ENCODE data around the gene RHOT2.

Gene RHOT2

DNA sequence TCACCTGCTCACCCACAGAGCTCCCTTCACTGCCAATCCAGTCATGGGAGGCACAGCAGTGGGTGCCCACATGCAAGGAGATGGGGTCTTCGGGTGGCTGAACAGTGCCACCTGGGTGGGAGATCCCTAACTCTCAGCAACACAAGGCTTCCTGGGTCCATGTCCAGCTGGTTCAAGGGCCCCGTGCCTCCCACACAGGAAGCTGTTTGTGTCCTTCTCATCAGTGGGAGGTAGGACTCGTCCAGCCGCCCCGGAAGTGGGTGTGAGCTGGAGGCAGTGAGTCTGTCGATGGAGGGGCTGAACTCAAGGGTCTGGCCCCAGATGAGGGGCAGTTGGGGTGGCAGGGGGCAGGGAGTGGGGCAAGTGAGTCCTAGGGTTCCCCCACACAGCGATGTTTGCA is 36.1 kb downstream of the RHOT2 start:
- TF ChIP-seq EZH2 (IDR thresholded peaks at IDR 0.05; ENCODE audit: borderline replicate concordance, low read length): no peak
- TF ChIP-seq, protein P1, sequence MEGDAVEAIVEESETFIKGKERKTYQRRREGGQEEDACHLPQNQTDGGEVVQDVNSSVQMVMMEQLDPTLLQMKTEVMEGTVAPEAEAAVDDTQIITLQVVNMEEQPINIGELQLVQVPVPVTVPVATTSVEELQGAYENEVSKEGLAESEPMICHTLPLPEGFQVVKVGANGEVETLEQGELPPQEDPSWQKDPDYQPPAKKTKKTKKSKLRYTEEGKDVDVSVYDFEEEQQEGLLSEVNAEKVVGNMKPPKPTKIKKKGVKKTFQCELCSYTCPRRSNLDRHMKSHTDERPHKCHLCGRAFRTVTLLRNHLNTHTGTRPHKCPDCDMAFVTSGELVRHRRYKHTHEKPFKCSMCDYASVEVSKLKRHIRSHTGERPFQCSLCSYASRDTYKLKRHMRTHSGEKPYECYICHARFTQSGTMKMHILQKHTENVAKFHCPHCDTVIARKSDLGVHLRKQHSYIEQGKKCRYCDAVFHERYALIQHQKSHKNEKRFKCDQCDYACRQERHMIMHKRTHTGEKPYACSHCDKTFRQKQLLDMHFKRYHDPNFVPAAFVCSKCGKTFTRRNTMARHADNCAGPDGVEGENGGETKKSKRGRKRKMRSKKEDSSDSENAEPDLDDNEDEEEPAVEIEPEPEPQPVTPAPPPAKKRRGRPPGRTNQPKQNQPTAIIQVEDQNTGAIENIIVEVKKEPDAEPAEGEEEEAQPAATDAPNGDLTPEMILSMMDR (IDR thresholded peaks at IDR 0.05; ENCODE audit: low read length): no peak
- Histone ChIP-seq H3K4me1 (ENCODE audit: insufficient read depth, low read length, severe bottlenecking) (no peaks in the 10 kb centered on the region), H3K9me2 (ENCODE audit: low read depth, low read length) (no peaks in the 10 kb centered on the region), H3K27ac (ENCODE audit: low read depth, low read length, poor library complexity, severe bottlenecking) (no peak overlapping the region), H3K9ac (ENCODE audit: low read length) (no peak overlapping the region), H3K4me2 (ENCODE audit: low read length) (no peak overlapping the region), H2AFZ (ENCODE audit: low read length) (no peak overlapping the region), H4K20me1 (ENCODE audit: insufficient read depth, low read length) (no peaks in the 10 kb centered on the region), H3K4me3 (ENCODE audit: low read depth, low read length, poor library complexity, severe bottlenecking) (no peak overlapping the region), H3K36me3 (ENCODE audit: insufficient read depth, low read length) (no peaks in the 10 kb centered on the region), H3K9me3 (ENCODE audit: low read length) (no peaks in the 10 kb centered on the region), H3K79me2 (ENCODE audit: insufficient read depth, low read length) (no peaks in the 10 kb centered on the region), H3F3A (ENCODE audit: insufficient read depth, low read length) (no peaks in the 10 kb centered on the region), H3K27me3 (ENCODE audit: insufficient read depth, low read length) (0 out of 2 replicates have a peak, but pooled peaks cover 3% of the 10 kb centered on the region)

DNA sequence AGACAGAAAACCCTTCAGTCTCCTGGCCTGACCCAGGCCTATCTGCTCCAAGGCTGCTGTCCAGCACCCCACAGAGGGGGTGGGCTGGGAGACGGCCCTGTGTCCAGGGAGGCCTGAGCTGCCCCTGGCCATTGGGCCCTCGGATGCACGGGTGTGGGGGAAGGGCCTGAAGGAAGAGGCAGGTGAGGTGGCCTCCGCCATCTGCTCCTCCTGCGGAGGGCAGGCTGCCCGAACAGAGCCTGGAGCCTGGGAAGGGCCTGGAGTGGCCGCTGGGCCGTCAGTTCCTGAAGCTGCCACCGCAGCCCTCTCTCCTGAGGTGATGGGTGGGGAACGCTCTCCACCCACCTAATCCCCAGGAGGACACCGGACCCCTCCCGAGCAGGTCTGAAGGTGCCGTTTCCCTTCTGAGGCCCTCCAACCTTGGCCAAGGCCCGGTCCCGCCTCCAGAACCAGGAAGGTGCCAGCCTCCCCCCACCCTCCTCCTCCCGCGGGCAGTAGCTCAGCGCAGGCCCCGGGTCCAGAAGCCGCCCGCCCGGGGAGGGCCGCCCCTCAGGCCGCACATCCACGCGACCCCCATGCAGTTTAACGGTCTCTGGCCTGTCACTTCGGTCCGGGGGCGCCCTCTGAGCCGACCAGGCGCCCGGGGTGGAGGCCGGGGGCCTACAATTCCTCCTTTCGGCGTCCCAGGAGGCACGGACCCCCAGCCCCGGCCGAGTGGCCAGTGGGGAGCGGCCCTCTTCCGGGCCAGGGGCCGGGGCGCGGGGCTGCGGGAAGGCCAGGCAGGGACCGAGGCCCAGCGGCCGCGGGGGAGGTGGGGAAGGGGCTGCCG is 36.8 kb downstream of the RHOT2 start:
- no peaks in the 10 kb centered on the region for H3K9me3 ChIP-seq (ENCODE audit: low read length)
- H3K79me2 ChIP-seq (ENCODE audit: insufficient read depth, low read length): no peaks in the 10 kb centered on the region
- no peaks in the 10 kb centered on the region for H3K36me3 ChIP-seq (ENCODE audit: insufficient read depth, low read length)
- H2AFZ ChIP-seq (ENCODE audit: low read length): no peak overlapping the region
- H3K27me3 ChIP-seq (ENCODE audit: insufficient read depth, low read length): 0 out of 2 replicates have a peak, but pooled peaks cover 3% of the 10 kb centered on the region
- no peak overlapping the region for H3K4me2 ChIP-seq (ENCODE audit: low read length)
- no peak overlapping the region for H3K4me3 ChIP-seq (ENCODE audit: low read depth, low read length, poor library complexity, severe bottlenecking)
- no peak for TF ChIP-seq EZH2 (IDR thresholded peaks at IDR 0.05; ENCODE audit: borderline replicate concordance, low read length)
- TF ChIP-seq, protein P1 (IDR thresholded peaks at IDR 0.05; ENCODE audit: low read length): no peak
- no peaks in the 10 kb centered on the region for H3F3A ChIP-seq (ENCODE audit: insufficient read depth, low read length)
- no peaks in the 10 kb centered on the region for H4K20me1 ChIP-seq (ENCODE audit: insufficient read depth, low read length)
- no peaks in the 10 kb centered on the region for H3K4me1 ChIP-seq (ENCODE audit: insufficient read depth, low read length, severe bottlenecking)
- no peaks in the 10 kb centered on the region for H3K9me2 ChIP-seq (ENCODE audit: low read depth, low read length)
- H3K27ac ChIP-seq (ENCODE audit: low read depth, low read length, poor library complexity, severe bottlenecking): no peak overlapping the region
- no peak overlapping the region for H3K9ac ChIP-seq (ENCODE audit: low read length)

DNA sequence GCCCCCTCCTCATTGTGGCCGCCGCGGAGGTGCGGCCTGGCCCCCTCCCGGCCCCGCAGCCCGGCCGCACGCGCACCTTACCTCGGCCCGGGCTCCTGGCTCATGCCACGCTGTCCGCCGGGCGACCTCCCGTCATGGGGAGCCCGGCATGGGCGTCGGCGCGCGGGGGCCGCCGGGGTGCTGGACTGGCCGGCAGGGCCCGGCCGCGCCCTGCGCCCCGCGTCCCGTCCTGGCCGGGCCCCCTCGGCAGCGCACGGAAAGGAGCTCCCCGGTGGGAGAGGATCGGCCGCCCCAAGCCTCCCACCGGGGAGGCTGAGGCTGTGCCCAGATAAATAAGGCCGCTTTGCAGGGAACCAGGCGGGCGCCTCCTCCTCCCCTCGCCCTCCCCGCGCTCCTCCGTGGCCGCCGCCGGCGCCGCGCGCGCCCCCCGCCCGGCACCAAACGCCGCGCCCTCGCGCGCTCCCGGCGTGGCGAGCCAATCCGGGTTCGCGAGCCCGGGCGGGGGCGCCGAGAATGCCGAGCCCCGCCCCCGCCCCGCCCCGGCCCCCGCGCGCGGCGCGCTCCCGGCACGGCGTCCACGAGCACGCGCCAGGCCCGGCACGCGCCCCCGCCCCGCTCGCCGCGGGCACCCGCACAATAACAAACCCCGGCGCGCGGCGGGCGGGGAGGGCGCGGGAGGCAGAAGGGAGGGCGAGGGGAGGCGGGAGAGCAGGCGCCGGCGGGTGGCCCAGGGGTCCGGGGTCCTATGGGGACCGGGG is 37.7 kb downstream of the RHOT2 start, which contains the start of gene FBXL16:
Gene FBXL16 (minus strand): TSS at position 371 of the 758 bp plus-strand sequence. CDS start 8,396 bp downstream, outside the sequence.
- Histone ChIP-seq H3K27ac (ENCODE audit: low read depth, low read length, poor library complexity, severe bottlenecking) (no peak within 1 kb of the TSS), H2AFZ (ENCODE audit: low read length) (no peak within 1 kb of the TSS), H3K9me2 (ENCODE audit: low read depth, low read length) (no peaks in the 10 kb centered on the region), H3K9me3 (ENCODE audit: low read length) (no peaks in the 10 kb centered on the region), H3K4me1 (ENCODE audit: insufficient read depth, low read length, severe bottlenecking) (no peaks in the 10 kb centered on the region), H3K4me2 (ENCODE audit: low read length) (no peak within 1 kb of the TSS), H3K79me2 (ENCODE audit: insufficient read depth, low read length) (no peaks in the 10 kb centered on the region), H3K4me3 (ENCODE audit: low read depth, low read length, poor library complexity, severe bottlenecking) (no peak within 1 kb of the TSS), H4K20me1 (ENCODE audit: insufficient read depth, low read length) (no peaks in the 10 kb centered on the region), H3F3A (ENCODE audit: insufficient read depth, low read length) (no peaks in the 10 kb centered on the region), H3K9ac (ENCODE audit: low read length) (no peak within 1 kb of the TSS), H3K27me3 (ENCODE audit: insufficient read depth, low read length) (peaks cover 4% of the 10 kb centered on the region; the same call in 1 of the 2 replicates), H3K36me3 (ENCODE audit: insufficient read depth, low read length) (no peaks in the 10 kb centered on the region)
- TF ChIP-seq EZH2 (IDR thresholded peaks at IDR 0.05; ENCODE audit: borderline replicate concordance, low read length): no peak
- TF ChIP-seq, protein P1 (IDR thresholded peaks at IDR 0.05; ENCODE audit: low read length): no peak
